Activated CD4-positive, alpha-beta T cell treated with anti-CD3 and anti-CD28 coated beads for 4 hours (primary cell): Measurements from ENCODE around the gene SOCS7.

Experiments used
- DNase-seq, 2 donors: peaks; one replicate each; pipeline ENCODE4 v3.0.0-alpha.2; 2020

SOCS7 gene

GRCh38 chr17:38336838-38337237, 14.8 kb upstream of the SOCS7 start:
- no peak for DNase-seq

GRCh38 chr17:38338053-38338452, 13.6 kb upstream of the SOCS7 start:
- DNase-seq = no peak

- no peak for DNase-seq
Observed at GRCh38 chr17:38338535-38338934, 13.1 kb upstream of the SOCS7 start.

- no peak for DNase-seq
Observed at GRCh38 chr17:38339891-38340290, 11.8 kb upstream of the SOCS7 start.

- no peak for DNase-seq
Observed at GRCh38 chr17:38341035-38341721, 10.5 kb upstream of the SOCS7 start.

- no peak for DNase-seq
Observed at GRCh38 chr17:38342886-38343607, 8.6 kb upstream of the SOCS7 start.

GRCh38 chr17:38343608-38344419, 7.8 kb upstream of the SOCS7 start, which contains the start of gene GPR179:
Gene GPR179 (minus strand): TSS chr17:38343956. CDS start chr17:38343789, 167 bp downstream.
- no peak for DNase-seq

- no peak for DNase-seq
Observed at GRCh38 chr17:38344420-38344745, 7.3 kb upstream of the SOCS7 start.

- DNase-seq = no peak
Observed at GRCh38 chr17:38345743-38346142, 5.9 kb upstream of the SOCS7 start.

GRCh38 chr17:38349097-38349730, 2.4 kb upstream of the SOCS7 start:
- peak; percentile 78 to 88 for DNase-seq

GRCh38 chr17:38350035-38350434, 1.6 kb upstream of the SOCS7 start:
- DNase-seq = no peak

GRCh38 chr17:38352245-38353085, 821 bp downstream of the SOCS7 start:
- peak; percentile 5 to 15 for DNase-seq

GRCh38 chr17:38353086-38353604, 1.5 kb downstream of the SOCS7 start:
- no peak for DNase-seq

- DNase-seq = no peak
Observed at GRCh38 chr17:38353668-38354067, 2.0 kb downstream of the SOCS7 start.

GRCh38 chr17:38354466-38354865, 2.8 kb downstream of the SOCS7 start:
- no peak for DNase-seq

- DNase-seq = no peak
Observed at GRCh38 chr17:38355251-38355650, 3.6 kb downstream of the SOCS7 start.

- DNase-seq = no peak
Observed at GRCh38 chr17:38357486-38358123, 6.0 kb downstream of the SOCS7 start.

- no peak for DNase-seq
Observed at GRCh38 chr17:38358586-38359513, 7.2 kb downstream of the SOCS7 start.

GRCh38 chr17:38361694-38362465, 10.2 kb downstream of the SOCS7 start:
- no peak for DNase-seq

GRCh38 chr17:38363016-38363415, 11.4 kb downstream of the SOCS7 start:
- DNase-seq = no peak
